Panc1 (cell line): ENCODE measurements around the gene PLEKHG5.

ENCODE experiments used
- CTCF ChIP-seq: fragments of 450-650 bp; IDR thresholded peaks from 2 replicates; pipeline ENCODE4 v1.5.1; 2017; ENCODE audit warnings: mild to moderate bottlenecking
- POLR2AphosphoS5 ChIP-seq: IDR thresholded peaks from 2 replicates; pipeline ENCODE4 v1.6.1; 2012; ENCODE audit warnings: mild to moderate bottlenecking, low read depth, low read length, moderate library complexity
- REST ChIP-seq, 2 experiments: IDR thresholded peaks; 2 replicates each; pipeline ENCODE4 v1.6.1; 2011 to 2012; ENCODE audit warnings: low read depth in 2 of 2, control low read depth in 1 of 2, low read length in 1 of 2, mild to moderate bottlenecking in 1 of 2, moderate library complexity in 1 of 2; ENCODE audit not compliant: insufficient read depth in 1 of 2
- SIN3A ChIP-seq: IDR thresholded peaks from 2 replicates; pipeline ENCODE4 v1.6.1; 2012; ENCODE audit warnings: low read depth, mild to moderate bottlenecking, low read length, moderate library complexity, borderline replicate concordance; ENCODE audit not compliant: insufficient read depth

- no peak for TF ChIP-seq CTCF
- TF ChIP-seq POLR2AphosphoS5 = no peak
- TF ChIP-seq SIN3A = no peak
- no peak for TF ChIP-seq REST (IDR thresholded peaks at IDR 0.05; ENCODE audit: insufficient read depth in 1 of 2, low read depth in 2 of 2, low read length in 1 of 2)
Observed at GRCh38 chr1:6477039-6477820, 14.2 kb downstream of the PLEKHG5 start.
